GM06990 (cell line): Measurements from ENCODE around the gene SIDT2.
A peak's percentile ranks its signal among the peaks of the same experiment; 100 is the strongest.

ENCODE experiments used
- DNase-seq: peaks from one replicate; pipeline ENCODE4 v3.0.0-alpha.2; 2011; ENCODE audit not compliant: insufficient read length; ENCODE audit errors: extremely low read depth
- H3K27me3 ChIP-seq: replicated peaks from 2 replicates; pipeline ENCODE4 v1.6.0; 2011; ENCODE audit warnings: low read length; ENCODE audit not compliant: control insufficient read depth, insufficient read depth
- H3K36me3 ChIP-seq: 2 replicates; pipeline ENCODE4 v1.5.1; 2011; ENCODE audit warnings: low read length; ENCODE audit not compliant: control insufficient read depth, insufficient read depth
- H3K4me3 ChIP-seq: replicated peaks from 2 replicates; pipeline ENCODE4 v1.5.1; 2011; ENCODE audit warnings: low read depth, mild to moderate bottlenecking, control low read depth, low read length
- CTCF ChIP-seq: IDR thresholded peaks from 2 replicates; pipeline ENCODE4 v1.5.1; 2011; ENCODE audit warnings: low read length, control low read depth, mild to moderate bottlenecking, inconsistent platforms; ENCODE audit not compliant: insufficient read depth, poor library complexity, severe bottlenecking

The SIDT2 gene

DNA sequence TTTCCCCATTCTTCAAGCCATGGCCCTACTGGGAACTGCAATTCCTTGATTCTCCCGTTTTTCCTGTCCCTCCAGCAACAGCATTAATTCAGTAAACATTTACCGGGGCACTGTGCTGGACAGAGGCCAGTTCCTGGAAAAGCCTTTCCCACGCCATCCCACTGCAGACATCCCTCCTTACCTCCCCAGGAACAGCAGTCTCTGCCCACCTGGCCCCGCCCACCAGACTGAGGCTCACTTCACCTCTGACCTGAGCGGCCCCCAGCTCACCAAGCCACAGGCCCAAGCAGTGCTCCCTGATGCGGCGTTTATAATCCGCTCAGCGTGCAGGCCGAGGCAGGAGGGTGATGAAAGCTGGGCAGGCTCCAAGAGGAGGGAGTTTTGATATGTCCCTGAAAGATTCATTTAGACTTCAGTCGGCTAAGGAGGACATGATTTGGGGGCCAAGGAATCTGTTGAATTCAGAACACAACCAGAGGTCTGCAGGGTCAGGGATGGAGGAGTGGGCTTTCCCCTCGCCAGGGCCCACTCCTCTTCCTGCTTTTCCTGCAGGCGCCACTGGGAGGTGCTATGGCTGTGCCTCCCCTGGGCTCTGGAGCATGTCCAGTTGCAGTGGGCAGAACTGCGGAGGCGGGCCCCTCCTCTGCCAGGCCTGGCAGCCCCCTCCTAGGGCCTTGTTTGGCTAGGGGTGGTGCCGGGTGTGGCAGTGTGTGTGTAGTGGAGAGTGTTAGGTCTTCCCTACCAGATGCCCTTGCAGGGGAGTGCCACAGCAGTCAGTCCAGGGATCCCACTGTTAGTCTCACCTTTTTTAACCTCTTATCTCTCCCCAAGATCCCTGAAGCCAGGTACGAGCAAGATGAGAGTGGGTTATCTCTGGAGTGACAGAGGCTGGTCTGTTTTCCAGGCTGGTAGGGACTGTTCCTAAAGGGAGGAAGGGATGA, 19.2 kb downstream of the SIDT2 start:
- H3K4me3 ChIP-seq, result no peak overlapping the region
- TF ChIP-seq CTCF, result peak; percentile 19
- peaks cover 8% of the 10 kb centered on the region for H3K36me3 ChIP-seq
- no peak for DNase-seq
- no peaks in the 10 kb centered on the region for H3K27me3 ChIP-seq

DNA sequence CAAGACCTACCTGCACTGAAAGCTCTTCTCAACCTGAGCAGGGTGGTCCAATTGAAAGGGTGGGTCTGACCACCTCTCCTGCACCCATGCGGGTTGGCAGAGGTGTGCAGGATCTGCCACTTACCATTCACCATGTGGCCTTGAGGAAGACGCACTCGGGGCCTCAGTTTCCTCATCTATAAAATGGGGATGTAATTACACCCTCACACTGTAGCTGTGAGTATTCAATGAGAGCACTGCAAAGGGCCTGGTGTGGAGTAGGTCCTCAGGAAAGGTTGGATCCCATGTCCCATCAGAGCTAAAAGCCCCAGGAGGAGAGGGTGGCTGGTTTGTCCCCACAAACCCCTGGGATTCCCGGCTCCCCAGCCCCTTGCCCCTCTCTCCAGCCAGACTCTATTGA, 20.1 kb downstream of the SIDT2 start:
- Histone ChIP-seq H3K27me3 (no peaks in the 10 kb centered on the region), H3K4me3 (no peak overlapping the region), H3K36me3 (peaks cover 10% of the 10 kb centered on the region)
- no peak for DNase-seq
- TF ChIP-seq CTCF, result no peak

DNA sequence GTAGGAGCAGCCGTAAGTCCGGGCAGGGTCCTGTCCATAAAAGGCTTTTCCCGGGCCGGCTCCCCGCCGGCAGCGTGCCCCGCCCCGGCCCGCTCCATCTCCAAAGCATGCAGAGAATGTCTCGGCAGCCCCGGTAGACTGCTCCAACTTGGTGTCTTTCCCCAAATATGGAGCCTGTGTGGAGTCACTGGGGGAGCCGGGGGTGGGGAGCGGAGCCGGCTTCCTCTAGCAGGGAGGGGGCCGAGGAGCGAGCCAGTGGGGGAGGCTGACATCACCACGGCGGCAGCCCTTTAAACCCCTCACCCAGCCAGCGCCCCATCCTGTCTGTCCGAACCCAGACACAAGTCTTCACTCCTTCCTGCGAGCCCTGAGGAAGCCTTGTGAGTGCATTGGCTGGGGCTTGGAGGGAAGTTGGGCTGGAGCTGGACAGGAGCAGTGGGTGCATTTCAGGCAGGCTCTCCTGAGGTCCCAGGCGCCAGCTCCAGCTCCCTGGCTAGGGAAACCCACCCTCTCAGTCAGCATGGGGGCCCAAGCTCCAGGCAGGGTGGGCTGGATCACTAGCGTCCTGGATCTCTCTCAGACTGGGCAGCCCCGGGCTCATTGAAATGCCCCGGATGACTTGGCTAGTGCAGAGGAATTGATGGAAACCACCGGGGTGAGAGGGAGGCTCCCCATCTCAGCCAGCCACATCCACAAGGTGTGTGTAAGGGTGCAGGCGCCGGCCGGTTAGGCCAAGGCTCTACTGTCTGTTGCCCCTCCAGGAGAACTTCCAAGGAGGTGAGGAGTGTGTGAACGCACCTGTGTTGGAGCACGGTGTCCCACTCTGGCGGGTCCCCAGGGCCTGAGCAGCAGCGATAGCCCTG, 20.7 kb downstream of the SIDT2 start, which contains the start of gene TAGLN:
TAGLN (plus strand) TSS at position 318 of the 863 bp plus-strand sequence. CDS start 3,644 bp downstream, outside the sequence.
- DNase-seq, result no peak
- no peak for TF ChIP-seq CTCF
- no peak within 1 kb of the TSS for H3K4me3 ChIP-seq
- H3K36me3 ChIP-seq, result peaks cover 12% of the 10 kb centered on the region
- H3K27me3 ChIP-seq, result no peaks in the 10 kb centered on the region

GRCh38 chr11:117199916-117200812, 21.6 kb downstream of the SIDT2 start:
- Histone ChIP-seq H3K27me3 (no peaks in the 10 kb centered on the region), H3K4me3 (no peak overlapping the region)

More at GRCh38 chr11:117199916-117200812, 21.6 kb downstream of the SIDT2 start:
- no peak for TF ChIP-seq CTCF
- peaks cover 15% of the 10 kb centered on the region for H3K36me3 ChIP-seq
- no peak for DNase-seq
